ENCODE measurements around the gene LYPD6B.

LYPD6B gene

DNA sequence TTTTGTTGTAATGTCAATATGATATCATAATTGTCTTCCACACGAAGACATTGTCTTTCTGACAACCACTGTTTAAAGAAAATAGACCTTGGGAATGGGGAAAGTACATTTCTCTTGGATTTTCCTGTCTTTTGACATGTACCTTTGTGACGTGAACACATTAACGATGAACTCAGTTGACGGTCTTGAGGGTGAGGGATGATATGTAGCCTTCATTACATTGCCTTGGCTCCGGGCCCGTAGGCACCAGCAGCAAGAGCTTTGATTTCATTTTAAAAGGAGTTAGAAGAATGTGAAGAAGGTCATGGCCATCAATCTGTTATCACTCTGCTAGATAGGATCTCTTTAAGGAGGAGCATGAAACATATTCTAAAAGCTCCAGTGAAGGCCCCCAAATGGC, 80.9 kb downstream of the LYPD6B start:
- no peaks in the 10 kb centered on the region for H3K9me3 ChIP-seq (ENCODE audit: control insufficient read depth, insufficient read depth, low read length)
- H3K4me1 ChIP-seq (ENCODE audit: control insufficient read depth, insufficient read depth, low read length) = no peaks in the 10 kb centered on the region
- H3K4me3 ChIP-seq (ENCODE audit: low read depth, low read length) = no peak overlapping the region
- no peak overlapping the region for H3K27ac ChIP-seq (ENCODE audit: low read depth, low read length)
- no peaks in the 10 kb centered on the region for H3K36me3 ChIP-seq (ENCODE audit: control insufficient read depth, insufficient read depth, low read length)
- H3K27me3 ChIP-seq (ENCODE audit: control insufficient read depth, insufficient read depth, low read length) = peaks cover 3% of the 10 kb centered on the region; the same call in 1 of the 2 replicates
- no peak overlapping the region for H3K9ac ChIP-seq (ENCODE audit: low read depth, low read length)

DNA sequence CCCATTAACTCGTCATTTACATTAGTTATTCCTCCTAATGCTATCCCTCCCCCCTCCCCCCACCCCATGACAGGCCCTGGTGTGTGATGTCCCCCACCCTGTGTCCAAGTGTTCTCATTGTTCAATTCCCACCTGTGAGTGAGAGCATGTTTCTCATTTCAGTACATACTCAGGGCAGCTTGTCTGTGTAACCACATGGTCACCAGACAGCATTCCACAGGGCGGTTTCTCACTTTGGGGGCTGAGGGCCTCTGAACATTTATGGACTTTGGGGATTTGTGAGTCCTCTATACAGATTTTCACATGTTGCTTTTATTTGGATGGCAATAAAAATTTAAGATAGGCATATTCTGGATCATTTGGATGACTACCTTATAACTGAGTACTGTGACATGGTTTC, 84.0 kb downstream of the LYPD6B start:
- Histone ChIP-seq H3K9me3 (ENCODE audit: control insufficient read depth, insufficient read depth, low read length) (no peaks in the 10 kb centered on the region), H3K36me3 (ENCODE audit: control insufficient read depth, insufficient read depth, low read length) (no peaks in the 10 kb centered on the region), H3K4me3 (ENCODE audit: low read depth, low read length) (no peak overlapping the region), H3K9ac (ENCODE audit: low read depth, low read length) (no peak overlapping the region), H3K4me1 (ENCODE audit: control insufficient read depth, insufficient read depth, low read length) (peaks cover 5% of the 10 kb centered on the region; the same call in 1 of the 2 replicates), H3K27me3 (ENCODE audit: control insufficient read depth, insufficient read depth, low read length) (peaks cover 4% of the 10 kb centered on the region; the same call in 1 of the 2 replicates), H3K27ac (ENCODE audit: low read depth, low read length) (no peak overlapping the region)

DNA sequence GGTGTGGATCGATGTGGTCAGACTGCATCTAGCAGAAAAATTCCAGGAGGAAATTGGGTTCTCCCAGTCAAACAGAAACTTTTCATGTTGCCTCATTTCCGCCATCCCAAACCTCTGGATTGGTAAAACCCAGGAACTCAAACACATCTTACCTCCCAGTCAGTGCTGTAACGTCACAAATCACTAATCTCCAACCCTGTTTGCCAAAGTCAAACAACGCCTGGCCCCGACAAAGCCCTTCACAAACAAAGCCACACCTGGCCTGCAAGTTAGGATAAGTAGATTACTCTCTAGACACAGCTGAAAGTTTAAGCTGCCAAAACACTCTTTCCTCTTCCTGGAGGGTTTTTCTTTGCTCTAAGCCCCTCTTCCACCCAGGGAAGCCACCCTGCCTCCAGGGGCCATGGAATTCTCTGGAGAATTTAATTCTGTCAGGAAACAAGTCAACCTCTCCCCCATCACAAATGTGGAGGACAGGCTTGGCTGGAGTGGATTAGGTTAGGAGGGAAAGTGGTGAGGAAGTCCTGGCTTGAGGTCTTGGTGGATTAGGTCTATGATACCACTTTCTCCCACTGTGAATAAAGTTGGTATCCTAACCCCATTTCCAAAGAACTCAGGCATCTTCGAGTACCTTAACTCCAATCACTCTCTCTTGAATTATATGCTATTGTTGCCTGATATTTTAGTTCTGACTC, 86.7 kb downstream of the LYPD6B start:
- Histone ChIP-seq H3K27me3 (ENCODE audit: control insufficient read depth, insufficient read depth, low read length) (peaks cover 4% of the 10 kb centered on the region; the same call in 1 of the 2 replicates), H3K4me1 (ENCODE audit: control insufficient read depth, insufficient read depth, low read length) (peaks cover 5% of the 10 kb centered on the region; the same call in 1 of the 2 replicates), H3K27ac (ENCODE audit: low read depth, low read length) (peak overlapping the region; percentile 44), H3K4me3 (ENCODE audit: low read depth, low read length) (no peak overlapping the region), H3K36me3 (ENCODE audit: control insufficient read depth, insufficient read depth, low read length) (no peaks in the 10 kb centered on the region), H3K9ac (ENCODE audit: low read depth, low read length) (no peak overlapping the region), H3K9me3 (ENCODE audit: control insufficient read depth, insufficient read depth, low read length) (no peaks in the 10 kb centered on the region)

DNA sequence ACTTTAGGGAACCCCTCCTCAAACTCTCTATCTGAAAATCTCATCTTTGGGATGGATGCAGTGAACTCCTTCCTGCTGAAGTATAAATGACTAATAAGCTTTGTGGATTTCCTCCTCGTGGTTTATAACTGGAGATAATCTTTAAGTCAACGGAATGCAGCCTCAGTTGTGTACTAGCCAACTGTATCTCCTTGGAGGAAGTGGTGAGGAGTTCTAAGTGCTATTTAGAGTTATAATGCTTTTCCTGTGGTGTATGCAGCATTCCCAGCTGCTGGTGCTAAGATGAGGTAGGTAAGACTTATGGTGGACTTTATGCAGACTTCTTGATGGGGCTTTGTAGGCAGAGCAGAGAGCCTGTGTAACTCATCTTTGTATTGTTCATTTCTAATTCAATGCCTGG, 90.9 kb downstream of the LYPD6B start:
- H3K4me3 ChIP-seq (ENCODE audit: low read depth, low read length) = no peak overlapping the region
- H3K9me3 ChIP-seq (ENCODE audit: control insufficient read depth, insufficient read depth, low read length) = no peaks in the 10 kb centered on the region
- no peaks in the 10 kb centered on the region for H3K27me3 ChIP-seq (ENCODE audit: control insufficient read depth, insufficient read depth, low read length)
- no peaks in the 10 kb centered on the region for H3K36me3 ChIP-seq (ENCODE audit: control insufficient read depth, insufficient read depth, low read length)
- no peak overlapping the region for H3K9ac ChIP-seq (ENCODE audit: low read depth, low read length)
- peaks cover 8% of the 10 kb centered on the region; the same call in 1 of the 2 replicates for H3K4me1 ChIP-seq (ENCODE audit: control insufficient read depth, insufficient read depth, low read length)
- H3K27ac ChIP-seq (ENCODE audit: low read depth, low read length) = no peak overlapping the region

DNA sequence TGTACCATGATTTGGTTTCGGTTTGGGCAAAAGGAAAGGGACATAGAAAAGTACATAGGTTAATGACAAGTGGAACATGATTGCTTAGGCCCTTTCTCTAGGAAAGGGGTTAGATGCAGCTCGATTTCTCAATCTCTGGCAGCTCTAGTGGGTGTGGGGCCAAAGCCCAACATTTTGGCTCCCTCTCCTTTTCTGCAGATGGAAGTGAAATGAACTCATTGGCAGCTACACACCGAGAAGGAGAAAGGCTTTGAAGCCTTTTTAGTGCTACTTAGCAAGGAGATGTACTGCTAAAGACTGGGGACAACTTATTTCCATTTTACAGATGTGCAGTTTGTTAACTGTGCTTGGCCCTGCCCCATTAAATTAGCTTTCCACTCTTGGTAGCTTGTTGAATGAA, 93.8 kb downstream of the LYPD6B start:
- no peaks in the 10 kb centered on the region for H3K27me3 ChIP-seq (ENCODE audit: control insufficient read depth, insufficient read depth, low read length)
- H3K9me3 ChIP-seq (ENCODE audit: control insufficient read depth, insufficient read depth, low read length) = no peaks in the 10 kb centered on the region
- no peak overlapping the region for H3K4me3 ChIP-seq (ENCODE audit: low read depth, low read length)
- no peak overlapping the region for H3K9ac ChIP-seq (ENCODE audit: low read depth, low read length)
- H3K27ac ChIP-seq (ENCODE audit: low read depth, low read length) = no peak overlapping the region
- no peaks in the 10 kb centered on the region for H3K36me3 ChIP-seq (ENCODE audit: control insufficient read depth, insufficient read depth, low read length)
- 0 out of 2 replicates have a peak, but pooled peaks cover 5% of the 10 kb centered on the region for H3K4me1 ChIP-seq (ENCODE audit: control insufficient read depth, insufficient read depth, low read length)

DNA sequence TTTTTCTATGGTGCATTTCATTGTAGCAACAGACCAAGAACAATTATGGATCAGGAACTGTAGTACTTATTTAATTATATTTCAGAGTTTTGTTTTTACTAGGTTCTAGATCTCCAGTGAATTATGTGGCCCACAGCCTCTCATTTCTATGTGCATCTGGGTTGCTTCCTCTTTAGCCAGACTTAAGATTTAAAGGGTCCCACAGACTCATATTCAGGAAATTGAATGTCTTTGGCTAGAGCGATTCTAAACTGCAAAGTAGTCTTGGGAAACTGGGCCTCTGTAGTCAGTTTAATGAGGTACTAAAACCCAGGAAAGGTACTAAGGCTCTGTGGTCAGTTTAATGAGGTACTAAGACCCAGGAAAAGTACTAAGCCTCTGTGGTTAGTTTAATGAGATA, 94.4 kb downstream of the LYPD6B start:
- no peak overlapping the region for H3K4me3 ChIP-seq (ENCODE audit: low read depth, low read length)
- no peak overlapping the region for H3K27ac ChIP-seq (ENCODE audit: low read depth, low read length)
- no peaks in the 10 kb centered on the region for H3K9me3 ChIP-seq (ENCODE audit: control insufficient read depth, insufficient read depth, low read length)
- H3K36me3 ChIP-seq (ENCODE audit: control insufficient read depth, insufficient read depth, low read length) = no peaks in the 10 kb centered on the region
- 0 out of 2 replicates have a peak, but pooled peaks cover 5% of the 10 kb centered on the region for H3K4me1 ChIP-seq (ENCODE audit: control insufficient read depth, insufficient read depth, low read length)
- H3K27me3 ChIP-seq (ENCODE audit: control insufficient read depth, insufficient read depth, low read length) = no peaks in the 10 kb centered on the region
- no peak overlapping the region for H3K9ac ChIP-seq (ENCODE audit: low read depth, low read length)

DNA sequence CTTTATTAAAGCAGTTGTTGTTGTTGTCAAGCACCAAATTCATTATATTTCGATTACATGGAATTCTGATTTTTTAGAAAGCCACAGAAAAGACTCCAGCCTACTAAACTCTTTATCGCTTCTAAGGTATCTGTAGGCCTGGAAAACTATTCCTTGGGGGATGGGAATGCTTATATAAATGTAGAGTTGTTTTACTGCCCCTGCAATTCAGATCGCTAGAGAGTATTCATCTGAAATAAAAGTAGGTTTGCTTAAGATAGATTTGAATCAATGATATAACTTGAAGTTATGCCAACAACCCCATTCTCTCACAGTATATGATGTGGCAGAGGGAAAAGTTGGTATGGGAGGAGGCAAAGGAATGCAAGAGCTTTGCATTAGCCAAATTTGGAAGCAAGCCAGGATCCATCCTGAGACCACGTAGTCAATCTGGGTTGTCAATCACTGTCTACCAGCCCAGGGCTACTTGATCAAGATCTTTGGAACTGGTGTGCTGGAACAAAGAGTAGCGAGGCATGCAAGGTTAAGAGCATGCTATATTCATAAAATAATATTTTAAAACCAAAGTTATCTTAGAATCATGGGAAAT, 95.9 kb downstream of the LYPD6B start:
- Histone ChIP-seq H3K4me1 (ENCODE audit: control insufficient read depth, insufficient read depth, low read length) (peaks cover 5% of the 10 kb centered on the region; the same call in 1 of the 2 replicates), H3K27ac (ENCODE audit: low read depth, low read length) (no peak overlapping the region), H3K9ac (ENCODE audit: low read depth, low read length) (no peak overlapping the region), H3K27me3 (ENCODE audit: control insufficient read depth, insufficient read depth, low read length) (no peaks in the 10 kb centered on the region), H3K4me3 (ENCODE audit: low read depth, low read length) (no peak overlapping the region), H3K9me3 (ENCODE audit: control insufficient read depth, insufficient read depth, low read length) (no peaks in the 10 kb centered on the region), H3K36me3 (ENCODE audit: control insufficient read depth, insufficient read depth, low read length) (no peaks in the 10 kb centered on the region)

DNA sequence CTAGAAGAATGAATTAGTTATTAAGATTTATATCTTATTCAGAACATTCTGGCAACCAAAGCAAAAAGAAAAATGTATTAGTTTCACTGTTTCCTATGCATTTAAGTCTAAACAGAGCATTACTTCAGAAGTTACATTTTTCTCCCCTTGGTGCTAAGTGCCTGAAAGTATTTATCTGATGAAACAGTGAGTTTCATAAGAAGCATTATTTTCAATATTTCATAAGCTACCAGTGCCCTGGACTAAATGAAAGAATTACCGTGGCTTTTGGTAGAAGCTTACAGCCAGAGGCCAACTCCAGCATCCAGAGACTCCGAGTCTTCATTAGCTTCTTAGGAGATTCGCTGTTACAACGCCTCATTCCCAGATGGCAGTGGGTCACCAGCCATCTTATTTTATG, 97.6 kb downstream of the LYPD6B start:
- no peaks in the 10 kb centered on the region for H3K9me3 ChIP-seq (ENCODE audit: control insufficient read depth, insufficient read depth, low read length)
- no peaks in the 10 kb centered on the region for H3K36me3 ChIP-seq (ENCODE audit: control insufficient read depth, insufficient read depth, low read length)
- no peak overlapping the region for H3K9ac ChIP-seq (ENCODE audit: low read depth, low read length)
- peaks cover 5% of the 10 kb centered on the region; the same call in 1 of the 2 replicates for H3K4me1 ChIP-seq (ENCODE audit: control insufficient read depth, insufficient read depth, low read length)
- H3K4me3 ChIP-seq (ENCODE audit: low read depth, low read length) = no peak overlapping the region
- no peak overlapping the region for H3K27ac ChIP-seq (ENCODE audit: low read depth, low read length)
- H3K27me3 ChIP-seq (ENCODE audit: control insufficient read depth, insufficient read depth, low read length) = no peaks in the 10 kb centered on the region

DNA sequence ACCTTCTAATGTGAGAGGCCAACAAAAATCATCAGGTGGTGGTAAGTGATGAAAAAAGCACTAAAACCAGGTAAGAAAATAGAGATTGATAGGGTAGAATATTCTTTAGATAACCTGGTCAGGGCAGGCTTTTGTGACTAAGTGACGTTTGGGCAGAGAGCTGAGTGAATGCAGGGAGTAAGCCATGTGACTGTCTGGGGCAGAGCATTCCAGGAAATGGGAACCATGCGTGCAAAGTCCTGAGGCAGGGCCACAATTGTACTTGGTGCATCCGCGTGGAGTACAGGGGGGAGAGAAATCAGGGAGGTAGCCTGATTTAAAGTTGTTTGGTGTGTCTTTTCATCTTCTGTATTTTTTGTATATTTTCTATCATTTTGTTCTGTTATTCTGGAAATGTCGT, 102.5 kb downstream of the LYPD6B start:
- no peaks in the 10 kb centered on the region for H3K27me3 ChIP-seq (ENCODE audit: control insufficient read depth, insufficient read depth, low read length)

DNA sequence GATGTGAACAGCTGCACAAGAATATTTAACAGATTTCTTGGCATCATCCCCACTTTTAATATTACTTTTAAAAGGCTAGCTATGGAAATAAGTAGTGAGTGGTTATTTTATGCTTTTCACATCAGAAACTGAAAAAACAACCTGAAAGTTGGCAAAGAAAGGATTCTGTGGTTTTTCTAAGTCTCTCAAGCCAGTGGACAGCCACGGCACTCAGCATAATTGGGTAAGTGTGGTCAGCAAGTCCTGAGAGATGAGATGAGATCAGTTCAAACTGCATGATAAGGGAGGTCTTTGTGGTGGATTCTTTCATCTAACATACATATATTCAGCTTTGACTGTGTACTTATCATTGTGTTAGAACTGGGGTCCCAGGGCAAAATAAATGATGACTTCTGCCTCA, 105.2 kb downstream of the LYPD6B start:
- Histone ChIP-seq H3K27me3 (ENCODE audit: control insufficient read depth, insufficient read depth, low read length) (no peaks in the 10 kb centered on the region), H3K27ac (ENCODE audit: low read depth, low read length) (no peak overlapping the region), H3K4me3 (ENCODE audit: low read depth, low read length) (no peak overlapping the region), H3K4me1 (ENCODE audit: control insufficient read depth, insufficient read depth, low read length) (no peaks in the 10 kb centered on the region; the same call in 1 of the 2 replicates), H3K9me3 (ENCODE audit: control insufficient read depth, insufficient read depth, low read length) (no peaks in the 10 kb centered on the region), H3K36me3 (ENCODE audit: control insufficient read depth, insufficient read depth, low read length) (no peaks in the 10 kb centered on the region), H3K9ac (ENCODE audit: low read depth, low read length) (no peak overlapping the region)

More for the DNA sequence above, 102.5 kb downstream of the LYPD6B start:
- Histone ChIP-seq H3K4me3 (ENCODE audit: low read depth, low read length) (no peak overlapping the region), H3K9ac (ENCODE audit: low read depth, low read length) (no peak overlapping the region), H3K27ac (ENCODE audit: low read depth, low read length) (no peak overlapping the region), H3K4me1 (ENCODE audit: control insufficient read depth, insufficient read depth, low read length) (no peaks in the 10 kb centered on the region; the same call in 1 of the 2 replicates), H3K9me3 (ENCODE audit: control insufficient read depth, insufficient read depth, low read length) (no peaks in the 10 kb centered on the region), H3K36me3 (ENCODE audit: control insufficient read depth, insufficient read depth, low read length) (no peaks in the 10 kb centered on the region)
